BJ (cell line): ENCODE results near the gene CD109. TPM values are rescaled to one million over a fixed set of nuclear protein-coding genes. Genes with fewer than 3 reads are reported as not detected.
A peak's percentile ranks its signal among the peaks of the same experiment; 100 is the strongest.

ENCODE experiments used
- CTCF ChIA-PET: fragments of 350-600 bp; formaldehyde crosslinking; extraction: SDS; loops from one replicate; lab custom pipeline; 2021; ENCODE audit warnings: antibody characterized with exemption, inconsistent platforms; lab: Yijun Ruan, JAX
- POLR2A ChIA-PET: fragments of 300-600 bp; sonication (Branson Sonifier 250); formaldehyde crosslinking; extraction: SDS; loops from one replicate; lab custom pipeline; 2021; ENCODE audit warnings: antibody characterized with exemption; lab: Charles Lee
- DNase-seq: peaks from one replicate; pipeline ENCODE4 v3.0.0-alpha.2; 2011; ENCODE audit warnings: low read depth
- H3K27me3 ChIP-seq: 2 replicates; pipeline ENCODE4 v1.6.0; 2011; ENCODE audit warnings: low read length; ENCODE audit not compliant: control insufficient read depth, insufficient read depth
- H3K36me3 ChIP-seq: 2 replicates; pipeline ENCODE4 v1.5.1; 2011; ENCODE audit warnings: low read length; ENCODE audit not compliant: control insufficient read depth, insufficient read depth
- H3K4me3 ChIP-seq: 2 replicates; pipeline ENCODE4 v1.5.1; 2011; ENCODE audit warnings: low read depth, mild to moderate bottlenecking, control low read depth, low read length
- CTCF ChIP-seq: IDR thresholded peaks from 2 replicates; pipeline ENCODE4 v1.5.1; 2011; ENCODE audit warnings: low read depth, mild to moderate bottlenecking, control low read depth, inconsistent platforms, low read length, moderate library complexity; ENCODE audit not compliant: insufficient read depth
- polyA plus RNA-seq: library from polyadenylated mRNA; depleted of rRNA; stranded (reverse); fragments of >200 nt; gene quantifications from 2 replicates; pipeline ENCODE4 v1.2.3, GENCODE V29; 2011

Gene CD109
- polyA plus RNA-seq, 1 experiment, result 14.7 TPM

GRCh38 chr6:73734832-73735453, 38.9 kb downstream of the CD109 start:
- Histone ChIP-seq H3K36me3 (peaks cover 2% of the 10 kb centered on the region), H3K4me3 (no peak overlapping the region), H3K27me3 (no peaks in the 10 kb centered on the region)
- ChIA-PET CTCF (no interaction called here), POLR2A (no interaction called here)
- no peak for TF ChIP-seq CTCF
- DNase-seq, result no peak

- CTCF ChIA-PET, result interaction anchor here (0.6 to 4.7 kb wide), 17 partner anchors 10 to 1479 kb away, joined by 3 to 89 read pairs (median 4); partner anchors contain the start of gene COL12A1
- no peak for DNase-seq
- no peak overlapping the region for H3K4me3 ChIP-seq
- H3K27me3 ChIP-seq, result no peaks in the 10 kb centered on the region
- TF ChIP-seq CTCF, result no peak
- POLR2A ChIA-PET, result interaction anchor here (0.6 kb wide), 1 partner anchor 1470 kb away, joined by 3 read pairs; no protein-coding TSS in a partner anchor
- H3K36me3 ChIP-seq, result peaks cover 2% of the 10 kb centered on the region
These were observed 42.5 kb downstream of the CD109 start for GRCh38 chr6:73738367-73739028.

- CTCF ChIA-PET, result interaction anchor here (0.6 to 4.7 kb wide), 15 partner anchors 10 to 1478 kb away, joined by 3 to 89 read pairs (median 4); partner anchors contain the start of gene COL12A1
- DNase-seq, result no peak
- H3K36me3 ChIP-seq, result no peaks in the 10 kb centered on the region; the same call in 1 of the 2 replicates
- POLR2A ChIA-PET, result interaction anchor here (0.6 kb wide), 1 partner anchor 1469 kb away, joined by 3 read pairs; no protein-coding TSS in a partner anchor
- H3K27me3 ChIP-seq, result no peaks in the 10 kb centered on the region
- peak; percentile 67 for TF ChIP-seq CTCF
- no peak overlapping the region for H3K4me3 ChIP-seq
These were observed 43.1 kb downstream of the CD109 start for GRCh38 chr6:73739096-73739495.

GRCh38 chr6:73742433-73742832, 46.4 kb downstream of the CD109 start:
- no peak for TF ChIP-seq CTCF
- POLR2A ChIA-PET, result no interaction called here
- Histone ChIP-seq H3K36me3 (no peaks in the 10 kb centered on the region), H3K4me3 (no peak overlapping the region), H3K27me3 (no peaks in the 10 kb centered on the region)
- no peak for DNase-seq
- CTCF ChIA-PET, result interaction anchor here (0.9 to 3.2 kb wide), 6 partner anchors 9 to 1467 kb away, joined by 3 to 15 read pairs (median 6); no protein-coding TSS in a partner anchor

- H3K4me3 ChIP-seq, result no peak overlapping the region
- ChIA-PET CTCF (interaction anchor here (0.9 to 3.2 kb wide), 6 partner anchors 10 to 1466 kb away, joined by 3 to 15 read pairs (median 6); no protein-coding TSS in a partner anchor), POLR2A (no interaction called here)
- DNase-seq, result no peak
- H3K36me3 ChIP-seq, result no peaks in the 10 kb centered on the region
- no peak for TF ChIP-seq CTCF
- no peaks in the 10 kb centered on the region for H3K27me3 ChIP-seq
These were observed 47.1 kb downstream of the CD109 start for GRCh38 chr6:73743081-73743480.
